ENCODE results near the gene TENT4B.

TENT4B gene

DNA sequence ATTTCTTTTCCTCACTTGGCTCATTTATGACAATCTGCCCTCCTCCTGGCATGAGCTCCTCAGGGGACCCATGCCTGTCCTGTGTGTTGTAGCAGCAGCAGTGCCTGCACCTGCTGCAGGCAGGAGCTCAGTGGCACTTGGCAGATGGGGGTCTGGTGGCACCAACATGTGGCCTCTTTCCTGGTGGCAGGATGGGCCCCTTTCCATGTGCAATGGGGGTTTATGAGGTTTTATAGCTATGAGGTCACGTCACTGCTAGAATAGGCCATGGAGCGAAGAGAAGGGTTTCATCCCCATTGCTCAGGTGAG lies 120.2 kb downstream of the TENT4B start:
- DNase-seq, result no peak

DNA sequence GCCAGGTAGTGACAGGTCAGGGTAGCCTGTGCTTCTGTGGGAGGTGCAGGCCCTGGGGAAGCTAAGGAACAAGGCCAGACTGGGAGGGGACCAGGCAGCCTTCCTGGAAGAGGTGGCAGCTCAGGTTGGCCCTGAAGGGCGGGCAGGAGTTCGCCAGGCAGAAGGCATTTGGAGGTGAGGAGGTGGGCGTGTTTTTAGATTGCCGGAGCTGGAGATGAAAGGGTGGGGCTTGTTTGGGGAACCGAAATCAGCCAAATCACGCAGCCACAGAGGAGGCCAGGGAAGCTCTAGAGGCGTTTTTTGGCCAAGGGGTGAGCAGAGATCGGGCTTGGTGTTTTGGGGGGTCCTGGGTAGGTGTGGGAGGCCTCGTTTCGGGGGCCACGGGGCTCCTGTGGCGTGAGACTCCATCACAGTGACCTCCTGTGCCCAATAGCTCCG lies 120.8 kb downstream of the TENT4B start:
- DNase-seq, result peak; percentile 70 to 71

DNA sequence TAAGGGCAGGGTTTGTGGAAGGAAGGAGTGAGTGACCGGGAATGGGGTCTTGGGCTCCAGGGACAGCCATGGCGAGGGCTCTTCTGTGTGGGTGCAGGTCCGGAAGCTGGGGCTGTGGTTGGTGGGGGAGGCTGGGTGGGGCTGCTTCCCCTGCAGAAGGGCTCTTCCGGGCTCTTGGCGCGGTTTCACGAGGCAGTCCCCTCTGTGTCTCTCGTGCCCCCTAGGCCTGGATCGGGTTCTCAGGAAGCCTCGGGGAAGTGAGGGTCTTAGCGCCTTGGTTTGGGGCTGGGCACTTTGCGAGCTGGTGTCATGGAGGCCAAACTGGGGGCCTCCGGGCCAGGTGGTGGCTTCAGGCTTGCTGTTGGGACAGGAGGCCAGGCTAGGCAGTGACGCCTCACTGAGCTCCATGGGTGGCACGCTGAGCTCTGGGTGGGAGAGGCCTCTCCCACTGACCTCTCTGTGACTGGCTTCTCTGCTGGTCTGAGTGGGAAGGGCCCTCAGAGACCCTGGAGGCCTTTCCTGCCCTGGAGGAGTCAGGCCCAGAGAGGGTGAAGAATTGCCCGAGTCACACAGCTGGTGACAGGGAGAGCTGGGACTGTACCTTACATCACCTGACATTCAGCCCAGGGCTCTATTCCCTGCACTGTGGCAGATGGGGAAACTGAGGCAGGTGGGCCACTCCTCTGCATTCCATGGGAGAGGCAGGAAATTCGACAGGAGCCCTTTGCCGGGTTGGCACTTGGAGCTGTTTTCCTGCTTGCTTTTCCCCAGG lies 121.4 kb downstream of the TENT4B start:
- peak; percentile 42 to 55 for DNase-seq

- no peak for DNase-seq
Measured at GRCh38 chr16:50275098-50275415, 122.0 kb downstream of the TENT4B start.

GRCh38 chr16:50275428-50276325 lies 122.6 kb downstream of the TENT4B start:
- no peak for DNase-seq

- peak; percentile 20 to 29 for DNase-seq
Measured at GRCh38 chr16:50276326-50276640, 123.2 kb downstream of the TENT4B start.

DNA sequence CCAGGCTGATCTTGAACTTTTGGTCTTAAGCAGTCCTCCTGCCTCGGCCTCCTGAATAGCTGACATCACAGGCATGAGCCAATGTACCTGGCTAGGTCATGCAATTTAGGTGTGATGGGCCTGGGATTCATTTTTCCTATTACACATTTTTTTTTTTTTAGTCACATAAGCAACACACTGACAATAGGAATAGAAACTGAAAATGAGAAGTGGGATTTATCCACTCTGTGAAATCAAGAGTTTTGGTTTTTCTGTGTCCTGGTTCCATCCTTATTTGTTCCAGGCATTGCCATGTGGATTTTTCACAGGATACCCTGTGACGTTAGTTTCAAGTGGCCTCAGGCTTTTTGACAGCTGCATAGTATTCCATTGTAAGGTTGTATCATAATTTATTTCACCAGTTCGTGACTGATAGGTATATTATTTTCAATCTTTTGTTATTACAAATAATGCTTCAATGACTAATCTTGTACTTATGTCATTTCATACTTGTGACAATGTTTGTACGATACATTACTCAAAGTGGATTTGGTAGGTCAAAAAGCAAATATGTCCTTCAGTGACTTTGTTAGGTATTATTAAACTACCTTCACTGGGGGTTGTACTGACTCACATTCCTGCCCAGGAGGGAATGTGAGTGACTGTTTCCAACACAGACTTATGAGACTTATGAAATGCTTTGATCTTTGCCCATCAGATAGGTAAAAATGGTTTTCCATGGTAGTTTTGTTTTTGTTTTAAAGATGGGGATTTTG lies 123.9 kb downstream of the TENT4B start:
- peak; percentile 81 to 85 for DNase-seq

GRCh38 chr16:50278251-50278650 lies 125.1 kb downstream of the TENT4B start:
- DNase-seq, result no peak

- no peak for DNase-seq
Measured at GRCh38 chr16:50279504-50279865, 126.4 kb downstream of the TENT4B start.

DNA sequence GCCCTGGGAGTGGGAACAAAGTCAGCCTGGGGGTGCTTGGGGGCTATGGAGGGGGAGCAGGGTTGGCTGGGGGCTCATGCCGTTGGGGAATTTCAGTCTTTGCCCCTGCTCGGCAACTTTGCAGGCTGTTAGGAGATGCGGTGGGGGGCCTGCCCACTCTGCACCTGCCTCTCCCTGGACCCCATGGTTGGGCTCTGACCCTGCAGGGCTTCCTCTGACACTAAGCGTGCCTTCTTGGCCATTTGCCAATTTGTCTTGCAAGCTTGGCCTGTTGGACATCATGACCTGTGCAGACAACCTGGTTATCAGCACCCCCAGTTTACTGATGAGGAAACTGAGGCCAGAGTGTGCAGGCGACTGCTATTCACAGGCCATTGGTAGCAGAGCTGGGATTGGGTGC lies 127.8 kb downstream of the TENT4B start:
- DNase-seq, result no peak
